Occipital lobe (tissue), 3 donors: Measurements from ENCODE around the gene POU3F1. TPM values are rescaled to one million over a fixed set of nuclear protein-coding genes. Genes with fewer than 3 reads are reported as not detected.

ENCODE experiments used
- DNase-seq: peaks from one replicate; lab custom pipeline; 2025; lab: John Stamatoyannopoulos, UW
- small RNA-seq: library from RNA; depleted of rRNA; stranded (forward); fragments of <200 nt; gene quantifications from one replicate; pipeline ENCODE3, GENCODE V24; 2014
- total RNA-seq: library from RNA; depleted of rRNA; stranded (reverse); fragments of >200 nt; gene quantifications from one replicate; pipeline ENCODE4 v1.2.3, GENCODE V29; 2014

POU3F1 gene
- total RNA-seq, 1 donor from 2014 or later: 9.4 TPM

DNA sequence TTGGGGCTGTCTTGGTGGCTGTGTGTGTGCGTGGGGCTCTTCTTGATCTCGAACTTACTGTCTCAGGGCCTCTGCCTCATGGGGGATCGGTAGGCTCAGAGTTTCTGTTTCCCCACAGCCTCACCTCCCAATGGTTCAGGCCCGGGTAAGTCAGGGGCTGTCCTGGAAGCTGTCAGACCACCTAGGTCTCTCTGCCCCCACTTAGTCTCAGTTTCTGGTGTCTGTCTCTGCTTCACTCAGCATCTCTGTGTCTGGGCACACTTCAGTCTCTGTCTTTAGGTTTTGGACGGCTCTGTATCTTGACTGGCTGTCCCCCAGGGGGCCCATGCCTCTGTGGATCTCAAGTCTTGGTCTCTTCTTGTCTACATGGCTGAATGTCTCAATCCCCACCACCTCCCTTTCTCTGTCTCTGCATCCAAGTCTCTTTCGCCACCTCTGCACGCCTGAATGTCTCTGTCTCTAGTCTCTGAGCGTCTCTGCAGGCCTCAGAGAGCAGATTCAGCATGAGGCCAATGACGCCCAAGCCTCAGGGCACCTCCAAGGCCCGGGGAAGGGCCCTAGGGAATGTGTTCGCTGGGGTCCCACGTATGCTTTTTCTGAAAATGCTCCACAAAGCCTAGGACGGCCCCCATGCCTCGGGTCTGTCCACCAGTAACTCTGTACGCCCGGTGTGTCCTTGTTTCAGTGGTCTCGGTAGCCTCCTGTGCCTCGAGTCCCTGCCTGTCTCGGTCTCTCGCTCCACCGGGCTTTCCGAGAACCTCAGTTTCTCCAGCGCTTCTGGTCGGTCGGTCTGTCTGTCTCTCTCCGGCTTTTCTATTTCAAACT lies 42.1 kb downstream of the POU3F1 start:
- no peak for DNase-seq

- no peak for DNase-seq
These were observed 43.0 kb downstream of the POU3F1 start for GRCh38 chr1:38003261-38004250.

DNA sequence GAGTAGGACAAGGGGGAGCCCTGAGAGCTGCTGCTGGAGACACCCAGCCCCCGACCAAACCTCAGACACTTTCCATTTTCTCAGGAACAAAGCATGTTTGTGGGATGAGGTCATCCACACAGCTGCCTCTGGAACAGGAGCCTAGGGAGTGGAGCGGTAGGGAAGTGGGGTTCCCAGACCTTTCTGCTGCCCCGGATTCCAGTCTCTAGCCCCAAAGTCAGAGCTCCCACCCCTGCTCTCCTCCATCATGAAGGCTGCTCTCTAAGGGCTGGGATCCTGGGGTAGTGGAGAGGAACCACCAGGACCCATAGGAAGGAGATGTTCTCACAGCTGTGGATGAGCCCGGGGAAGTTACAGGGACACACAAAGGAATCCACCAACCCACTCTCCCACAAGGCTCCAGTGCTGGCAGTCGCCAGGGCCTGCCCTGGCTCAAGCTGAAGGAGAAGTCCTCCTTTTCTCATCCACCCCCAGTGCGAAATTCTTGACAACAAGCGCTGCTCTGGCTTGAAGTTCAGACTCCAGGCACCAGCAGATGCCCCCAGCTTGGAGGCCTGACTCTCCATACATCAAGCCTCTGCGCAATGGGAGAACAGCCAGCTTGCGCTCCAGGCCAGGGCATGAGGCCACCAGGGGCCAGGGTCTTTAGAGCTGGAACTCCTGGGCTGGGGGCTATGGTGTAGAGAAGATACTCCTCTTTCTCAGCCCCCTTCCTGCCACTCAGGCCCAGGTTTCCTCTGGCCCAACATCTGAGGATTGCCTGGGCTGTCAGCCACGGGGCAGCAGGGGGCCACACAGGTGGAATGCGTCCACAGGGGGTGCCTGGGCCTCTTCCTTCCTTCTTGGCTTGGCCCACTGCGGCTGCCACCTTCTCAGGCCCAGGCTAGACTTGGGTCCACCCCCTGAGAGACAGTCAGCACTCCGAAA lies 45.8 kb downstream of the POU3F1 start:
- DNase-seq: no peak

DNA sequence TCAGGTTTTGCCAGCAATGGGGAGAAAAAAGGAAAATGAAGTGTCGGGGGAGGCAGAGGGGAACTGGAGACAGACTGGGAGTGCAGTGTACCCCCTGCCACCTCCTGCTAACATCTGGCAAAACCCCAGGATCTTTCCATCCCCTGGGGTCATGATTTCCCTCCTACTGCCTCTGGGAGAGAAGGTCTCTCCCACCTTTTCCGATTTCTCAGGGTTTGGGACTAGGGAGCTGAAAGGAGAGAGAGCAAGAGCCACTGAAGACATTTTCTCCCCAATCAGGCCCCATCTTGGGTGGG lies 46.4 kb downstream of the POU3F1 start:
- DNase-seq: no peak

DNA sequence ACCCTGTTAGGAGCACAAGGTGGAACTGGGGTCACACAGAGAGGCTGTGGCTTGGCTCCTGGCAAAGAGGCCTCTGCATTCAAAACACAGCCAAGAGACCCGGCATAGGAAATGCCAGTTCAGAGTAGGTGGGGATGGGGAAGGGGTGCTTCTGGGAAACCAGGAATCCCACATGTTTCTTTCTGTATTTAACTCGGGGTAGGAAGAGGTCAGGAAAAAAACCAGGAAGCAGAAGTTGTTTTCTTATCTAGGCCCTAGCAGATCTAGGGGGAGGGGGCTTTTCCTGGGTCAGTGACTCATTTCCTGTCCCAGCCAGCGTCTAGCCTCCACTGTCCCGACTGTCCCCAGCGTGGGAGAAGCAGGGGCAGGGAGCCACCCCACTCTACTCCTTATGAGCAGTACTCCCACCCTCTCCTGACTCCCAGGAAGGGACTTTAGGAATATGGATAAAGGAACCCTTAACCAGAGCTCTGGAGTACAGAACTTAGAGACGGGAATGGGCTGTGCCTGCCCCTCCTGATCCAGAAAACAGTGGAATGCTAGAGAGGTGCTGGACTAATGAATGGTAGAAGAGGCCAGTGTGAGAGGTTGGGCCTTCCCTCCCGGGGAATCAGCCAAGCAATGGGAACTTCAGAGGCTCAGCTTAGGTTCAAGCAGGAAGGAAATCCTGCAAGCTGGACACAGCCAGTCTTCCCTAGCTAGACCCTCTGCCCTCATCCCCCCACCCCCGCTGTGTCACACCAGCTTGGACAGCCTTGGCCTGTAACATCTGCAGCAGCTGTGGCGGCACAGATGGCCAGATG lies 47.0 kb downstream of the POU3F1 start:
- no peak for DNase-seq

- no peak for DNase-seq
These were observed 47.6 kb downstream of the POU3F1 start for GRCh38 chr1:37998913-37999429.

DNA sequence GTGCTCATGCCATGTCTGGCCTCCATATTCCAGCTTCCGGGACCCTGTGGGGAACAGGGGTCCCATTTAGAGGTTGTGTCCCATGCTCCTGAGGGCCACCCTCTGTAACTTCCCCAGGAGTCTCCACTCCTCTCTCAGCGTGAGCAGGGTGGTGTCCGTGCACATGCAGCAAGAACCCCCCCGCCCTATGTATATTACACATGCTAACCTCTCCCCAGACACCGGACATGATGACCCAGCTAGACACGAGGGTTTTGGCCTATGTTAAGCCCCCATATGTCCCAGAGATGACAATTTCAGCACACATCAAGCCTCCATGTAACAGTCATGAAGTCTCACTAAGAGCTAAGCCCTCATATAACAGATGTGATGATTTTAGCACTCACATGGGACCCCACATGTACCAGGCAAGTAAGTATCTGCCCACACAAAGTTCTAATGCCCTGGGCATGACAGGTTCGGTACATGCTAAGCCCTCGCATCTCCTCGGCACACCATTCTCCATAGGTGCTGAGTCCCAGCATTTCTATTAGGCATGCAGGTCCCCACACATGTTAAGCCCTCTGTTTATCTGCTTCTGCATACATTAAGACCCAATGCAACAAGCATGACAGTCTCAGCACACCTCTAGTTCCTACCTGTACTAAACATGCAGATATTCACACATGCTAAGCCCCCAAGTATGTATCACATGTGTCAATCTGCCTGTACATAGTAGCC lies 48.3 kb downstream of the POU3F1 start:
- DNase-seq: no peak

GRCh38 chr1:37997256-37998088 lies 49.1 kb downstream of the POU3F1 start:
- DNase-seq: no peak

DNA sequence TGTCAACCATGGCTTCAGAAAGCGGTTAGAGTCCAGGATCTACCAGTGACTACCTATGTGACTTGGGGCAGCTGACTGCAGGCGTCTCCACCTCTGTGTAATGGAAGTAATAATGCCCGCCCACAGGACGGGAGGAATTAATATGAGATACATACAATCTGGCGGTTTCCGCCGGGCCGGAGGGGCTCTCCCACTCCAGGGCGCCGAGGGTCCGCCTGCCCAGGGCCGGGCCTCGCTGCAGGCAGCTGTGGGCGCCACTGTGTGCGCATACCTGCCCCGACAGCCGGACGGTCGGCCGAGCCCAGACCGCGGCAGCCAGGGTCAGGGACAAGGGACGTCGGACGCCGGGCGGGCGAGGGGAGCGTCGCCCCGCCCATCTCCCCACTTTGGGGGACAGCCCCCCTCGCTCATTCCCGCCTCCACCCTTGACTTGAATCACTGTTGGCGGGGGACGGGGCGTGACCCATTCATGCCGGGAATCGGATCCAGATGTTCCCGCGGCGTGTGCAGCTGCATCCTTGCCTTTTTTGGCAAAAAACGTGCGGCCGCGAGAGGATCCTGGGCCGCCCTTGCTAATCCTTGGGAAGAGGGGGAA lies 50.7 kb downstream of the POU3F1 start:
- DNase-seq: no peak

GRCh38 chr1:37994886-37995566 lies 51.6 kb downstream of the POU3F1 start:
- no peak for DNase-seq

Small RNA genes within 50 kb of the gene (small RNA-seq; reads per million reads assigned to genes)
- 0.61 reads per million, percentile 58 among the genes with 10 or more reads in this experiment for gene MIR3659

Other genes with a start within 250 kb of the POU3F1 start
- gene C1orf122, start 239.0 kb downstream of the POU3F1 start, total RNA-seq: 10.3 TPM
- gene YRDC, start 238.6 kb downstream of the POU3F1 start, total RNA-seq: 14.3 TPM
- 3.1 TPM for gene MTF1, start 187.2 kb downstream of the POU3F1 start, total RNA-seq
- gene INPP5B, start 99.7 kb downstream of the POU3F1 start, total RNA-seq: 16.7 TPM
- 53.5 TPM for gene SF3A3, start 56.8 kb downstream of the POU3F1 start, total RNA-seq
- 4.1 TPM for gene FHL3, start 41.3 kb downstream of the POU3F1 start, total RNA-seq
- 52.9 TPM for gene UTP11, start 34.1 kb downstream of the POU3F1 start, total RNA-seq